ENCODE measurements around the gene HOXA13. TPM values are rescaled to one million over a fixed set of nuclear protein-coding genes. Genes with fewer than 3 reads are reported as not detected.

HOXA13 gene
- total and polyA plus RNA-seq, 2 donors (not counting 1 experiment from before 2014, with no cell fraction given): not detected

- H2AFZ ChIP-seq (ENCODE audit: insufficient read depth, low read depth, low read length, poor library complexity, severe bottlenecking): peak within 1 kb of the TSS; percentile 47
- ChIA-PET CTCF (interaction anchor here (1.2 to 6.9 kb wide), 5 partner anchors 15 to 465 kb away, joined by 3 to 52 read pairs (median 8); no protein-coding TSS in a partner anchor), POLR2A (no interaction called here)
- peak within 1 kb of the TSS in 4 of 5 experiments; percentile 2 to 30 (median 22) for H3K4me3 ChIP-seq (ENCODE audit: control extremely low read depth in 1 of 5, extremely low read depth in 1 of 5, insufficient read depth in 1 of 5, low read depth in 2 of 5, low read length in 4 of 5)
- H3K27me3 Mint-ChIP-seq: peaks cover 64% of the 10 kb centered on the region
- H3K9ac ChIP-seq (ENCODE audit: low read length): peak within 1 kb of the TSS; percentile 50
- no peaks in the 10 kb centered on the region for H4K20me1 ChIP-seq (ENCODE audit: control insufficient read depth, insufficient read depth, low read length, poor library complexity, severe bottlenecking)
- H3K79me2 ChIP-seq (ENCODE audit: control insufficient read depth, insufficient read depth, low read length): no peaks in the 10 kb centered on the region
- H3K9me3 Mint-ChIP-seq (ENCODE audit: insufficient read depth): no peaks in the 10 kb centered on the region
- H3K4me3 Mint-ChIP-seq: peak within 1 kb of the TSS; percentile 80
- no peak for ATAC-seq (ENCODE audit: low read depth)
- no peaks in the 10 kb centered on the region for H3K36me3 ChIP-seq (replicated peaks in 1 of 2; ENCODE audit: control extremely low read depth in 1 of 2, control insufficient read depth in 1 of 2, extremely low read depth in 1 of 2, insufficient read depth in 2 of 2, low read length in 1 of 2)
- TF ChIP-seq CTCF (IDR thresholded peaks at IDR 0.05) (no peak), EZH2 (IDR thresholded peaks at IDR 0.05; ENCODE audit: borderline replicate concordance, insufficient read depth, low read depth, low read length, poor library complexity, severe bottlenecking) (peak; percentile 35)
- H3K4me2 ChIP-seq (replicated peaks; ENCODE audit: low read depth, low read length, poor library complexity, severe bottlenecking): peak within 1 kb of the TSS; percentile 69
- peaks cover 45 to 47% of the 10 kb centered on the region in 2 donors for H3K4me1 ChIP-seq (ENCODE audit: control insufficient read depth in 2 of 2, insufficient read depth in 2 of 2, low read length in 2 of 2)
- H3K27ac ChIP-seq (ENCODE audit: low read length in 2 of 2): no peak within 1 kb of the TSS
- intact Hi-C loops (cut with micrococcal nuclease): no loop called here
- DNase-seq: peak; percentile 44
- H3K27ac Mint-ChIP-seq: peak within 1 kb of the TSS; percentile 20
- WGBS (ENCODE audit: insufficient coverage): 19% methylated on average over 63 of the region's 63 CpGs
- peaks cover 36% of the 10 kb centered on the region for H3K4me1 Mint-ChIP-seq
- peaks cover 0 to 75% (median 0%) of the 10 kb centered on the region in 3 donors for H3K9me3 ChIP-seq (ENCODE audit: control extremely low read depth in 1 of 3, control insufficient read depth in 2 of 3, insufficient read depth in 1 of 3, low read length in 2 of 3)
- H3K27me3 ChIP-seq (replicated peaks in 1 of 4; ENCODE audit: control extremely low read depth in 1 of 4, control insufficient read depth in 3 of 4, insufficient read depth in 4 of 4, low read length in 3 of 4): peaks cover 0 to 89% (median 61%) of the 10 kb centered on the region in 4 experiments
These were observed 52.5 kb downstream of the HOXA13 start, which contains the start of gene HOXA6 for GRCh38 chr7:27147199-27148030. Gene HOXA6 (minus strand): TSS chr7:27147774. CDS start chr7:27147749, 25 bp downstream.
